Regular cardiac myocyte (primary cell): ENCODE data around the gene GIMAP8. TPM values are rescaled to one million over a fixed set of nuclear protein-coding genes. Genes with fewer than 3 reads are reported as not detected.

ENCODE experiments used
- total RNA-seq: library from RNA; depleted of rRNA; stranded (reverse); fragments of >200 nt; gene quantifications from 2 replicates; pipeline ENCODE4 v1.2.3, GENCODE V29; 2014

GIMAP8 gene
- total RNA-seq, result 0.19 and 0.28 TPM in 2 replicates

GRCh38 chr7:150450491-150451001, at the start of gene GIMAP8:
Gene GIMAP8, plus strand, starts transcription at chr7:150450630. Its CDS starts 16,069 bp downstream, at chr7:150466699.

GRCh38 chr7:150514748-150515222, 64.4 kb downstream of the GIMAP8 start, which contains the start of gene GIMAP7:
Gene GIMAP7, plus strand, starts transcription at chr7:150514872. Its CDS starts 5,103 bp downstream, at chr7:150519975.

Other genes with a start within 250 kb of the GIMAP8 start
- gene LRRC61, start 127.3 kb upstream of the GIMAP8 start, total RNA-seq, result 0.85 and 0.96 TPM in 2 replicates
- 0.19 and 1.7 TPM in 2 replicates for gene ACTR3C, start 127.1 kb upstream of the GIMAP8 start, total RNA-seq
- 1.3 and 25.4 TPM in 2 replicates for gene RARRES2, start 109.0 kb upstream of the GIMAP8 start, total RNA-seq
- gene REPIN1, start 81.8 kb upstream of the GIMAP8 start, total RNA-seq, result 35.5 and 37.0 TPM in 2 replicates
- 3.5 and 3.7 TPM in 2 replicates for gene ZNF775, start 71.3 kb upstream of the GIMAP8 start, total RNA-seq
- gene GIMAP7, start 64.2 kb downstream of the GIMAP8 start, total RNA-seq, result under 0.01 and 0.19 TPM in 2 replicates
- gene GIMAP4, start 116.8 kb downstream of the GIMAP8 start, total RNA-seq, result 0.56 and 0.58 TPM in 2 replicates
- gene GIMAP6, start 181.8 kb downstream of the GIMAP8 start, total RNA-seq, result 0.19 and 0.56 TPM in 2 replicates
- 1.2 and 2.5 TPM in 2 replicates for gene GIMAP2, start 235.1 kb downstream of the GIMAP8 start, total RNA-seq